GOT3 (cell line): ENCODE measurements around the gene TMPRSS9.
"Not testable (repeated sequence)": the region's sequence is repeated elsewhere in the genome, so short reads cannot be mapped to it uniquely, and the experiment has no call there.

Experiments used
- DNase-seq: peaks from one replicate; lab custom pipeline; 2025; ENCODE audit warnings: mixed read lengths; lab: John Stamatoyannopoulos, UW

TMPRSS9 gene

DNA sequence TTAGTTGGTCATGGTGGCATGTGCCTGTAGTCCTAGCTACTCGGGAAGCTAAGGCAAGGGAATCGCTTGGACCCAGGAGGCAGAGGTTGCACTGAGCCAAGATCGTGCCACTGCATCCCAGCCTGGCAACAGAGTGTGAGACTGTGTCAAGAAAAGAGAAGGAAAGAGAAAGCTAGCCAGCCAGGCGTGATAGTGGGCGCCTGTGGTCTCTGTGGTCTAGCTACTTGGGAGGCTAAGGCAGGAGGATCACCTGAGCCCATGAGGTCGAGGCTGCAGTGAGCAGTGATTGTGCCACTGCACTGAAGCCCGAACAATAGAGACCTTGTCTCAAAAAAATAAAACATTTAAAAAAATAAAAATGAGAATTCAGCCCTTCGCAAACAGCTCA, 34.0 kb downstream of the TMPRSS9 start:
- no peak for DNase-seq

GRCh38 chr19:2394442-2395292, 34.6 kb downstream of the TMPRSS9 start:
- no peak for DNase-seq

DNA sequence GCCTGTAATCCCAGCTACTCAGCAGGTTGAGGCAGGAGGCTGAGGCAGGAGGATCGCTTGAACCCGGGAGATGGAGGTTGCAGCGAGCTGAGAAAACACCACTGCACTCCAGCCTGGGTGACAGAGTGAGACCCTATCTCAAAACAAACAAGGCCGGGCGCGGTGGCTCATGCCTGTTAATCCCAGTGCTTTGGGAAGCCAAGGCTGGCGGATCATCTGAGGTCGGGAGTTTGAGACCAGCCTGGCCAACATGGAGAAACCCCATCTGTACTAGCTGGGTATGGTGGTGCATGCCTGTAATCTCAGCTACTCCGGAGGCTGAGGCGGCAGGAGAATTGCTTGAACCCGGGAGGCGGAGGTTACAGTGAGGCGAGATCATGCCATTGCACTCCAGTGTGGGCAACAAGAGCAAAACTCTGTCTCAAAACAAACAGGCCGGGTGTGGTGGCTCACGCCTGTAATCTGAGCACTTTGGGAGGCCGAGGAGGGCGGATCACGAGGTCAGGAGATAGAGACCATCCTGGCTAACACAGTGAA, 35.3 kb downstream of the TMPRSS9 start:
- not testable (repeated sequence) for DNase-seq

DNA sequence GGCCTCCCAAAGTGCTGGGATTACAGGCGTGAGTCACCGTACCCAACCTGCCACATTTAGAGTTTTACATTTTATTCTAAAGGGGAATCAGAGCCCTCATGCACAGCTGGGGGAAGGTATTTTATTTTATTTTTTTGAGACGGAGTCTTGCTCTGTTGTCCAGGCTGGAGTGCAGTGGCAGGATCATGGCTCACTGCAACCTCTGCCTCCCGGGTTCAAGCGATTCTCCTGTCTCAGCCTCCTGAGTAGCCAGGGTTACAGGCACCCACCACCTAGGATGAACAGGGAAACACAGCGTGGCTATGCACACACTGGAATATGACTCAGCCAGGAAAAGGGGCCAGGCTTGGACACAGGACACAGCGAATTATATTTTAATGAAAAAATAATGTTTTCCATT, 37.1 kb downstream of the TMPRSS9 start:
- not testable (repeated sequence) for DNase-seq

DNA sequence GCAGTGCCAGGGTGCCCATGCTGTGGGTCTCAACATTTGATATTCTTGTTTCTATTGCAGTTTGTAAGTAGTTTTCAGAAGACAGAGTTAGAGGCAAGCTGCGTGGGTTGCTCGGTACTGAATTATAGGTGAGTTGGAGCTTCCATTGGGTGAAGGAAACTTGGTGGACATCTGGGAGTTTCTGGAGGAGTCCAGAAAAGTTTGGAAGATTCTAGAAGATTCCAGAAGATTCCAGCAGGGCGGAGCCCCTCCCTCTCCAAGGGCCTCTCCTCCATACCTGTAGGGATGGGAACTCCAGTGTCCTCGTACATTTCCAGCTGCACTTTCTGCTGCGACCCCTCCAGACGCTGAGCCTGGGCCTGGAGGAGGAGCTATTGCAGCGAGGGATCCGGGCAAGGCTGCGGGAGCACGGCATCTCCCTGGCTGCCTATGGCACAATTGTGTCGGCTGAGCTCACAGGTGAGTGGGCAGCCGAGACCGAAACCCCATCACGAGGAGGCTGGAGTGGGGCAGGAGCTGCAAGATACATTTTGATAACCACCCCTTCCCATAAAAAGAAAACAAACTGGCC, 38.8 kb downstream of the TMPRSS9 start:
- DNase-seq = no peak

DNA sequence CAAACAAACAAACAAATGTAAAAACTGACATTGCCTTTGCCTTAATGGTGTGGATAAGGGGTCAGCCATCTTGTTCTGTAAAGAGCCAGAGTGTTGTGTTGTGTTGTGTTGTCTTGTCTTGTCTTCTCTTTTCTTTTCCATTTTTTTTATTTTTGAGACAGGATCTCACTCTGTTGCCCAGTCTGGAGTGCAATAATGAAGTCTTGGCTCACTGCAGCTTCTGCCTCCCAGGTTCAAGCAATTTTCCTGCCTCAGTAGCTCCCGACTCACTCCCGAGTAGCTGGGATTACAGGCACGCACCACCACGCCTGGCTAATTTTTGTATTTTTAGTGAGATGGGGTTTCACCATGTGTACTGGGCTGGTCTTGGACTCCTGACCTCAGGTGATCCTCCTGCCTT, 39.5 kb downstream of the TMPRSS9 start:
- no peak for DNase-seq

DNA sequence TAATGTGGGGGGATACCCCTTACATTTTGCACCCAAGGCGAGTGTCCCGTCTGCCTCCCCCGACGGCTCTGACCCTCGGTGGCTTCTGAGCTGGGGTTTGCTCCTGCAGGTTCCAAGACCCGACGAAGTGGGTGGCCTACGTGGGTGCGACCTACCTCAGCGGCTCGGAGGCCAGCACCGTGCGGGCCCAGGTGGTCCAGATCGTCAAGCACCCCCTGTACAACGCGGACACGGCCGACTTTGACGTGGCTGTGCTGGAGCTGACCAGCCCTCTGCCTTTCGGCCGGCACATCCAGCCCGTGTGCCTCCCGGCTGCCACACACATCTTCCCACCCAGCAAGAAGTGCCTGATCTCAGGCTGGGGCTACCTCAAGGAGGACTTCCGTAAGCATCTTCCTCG, 48.2 kb downstream of the TMPRSS9 start:
- DNase-seq = no peak

- DNase-seq = no peak
Observed at GRCh38 chr19:2409352-2409912, 49.4 kb downstream of the TMPRSS9 start.

DNA sequence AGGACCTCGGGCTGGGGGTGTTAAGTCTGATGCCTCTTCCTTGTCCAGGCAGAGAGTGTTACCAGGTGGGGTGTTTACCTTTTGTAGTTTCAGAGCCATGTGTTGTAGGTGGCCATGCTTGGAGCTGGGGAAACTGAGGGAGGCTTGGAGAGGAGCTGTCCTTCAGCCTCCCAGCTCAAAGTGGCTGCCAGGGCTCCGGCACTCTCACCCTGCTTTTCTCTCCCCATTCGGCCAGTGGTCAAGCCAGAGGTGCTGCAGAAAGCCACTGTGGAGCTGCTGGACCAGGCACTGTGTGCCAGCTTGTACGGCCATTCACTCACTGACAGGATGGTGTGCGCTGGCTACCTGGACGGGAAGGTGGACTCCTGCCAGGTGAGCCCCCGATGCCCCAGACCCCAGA, 50.0 kb downstream of the TMPRSS9 start:
- DNase-seq = no peak

DNA sequence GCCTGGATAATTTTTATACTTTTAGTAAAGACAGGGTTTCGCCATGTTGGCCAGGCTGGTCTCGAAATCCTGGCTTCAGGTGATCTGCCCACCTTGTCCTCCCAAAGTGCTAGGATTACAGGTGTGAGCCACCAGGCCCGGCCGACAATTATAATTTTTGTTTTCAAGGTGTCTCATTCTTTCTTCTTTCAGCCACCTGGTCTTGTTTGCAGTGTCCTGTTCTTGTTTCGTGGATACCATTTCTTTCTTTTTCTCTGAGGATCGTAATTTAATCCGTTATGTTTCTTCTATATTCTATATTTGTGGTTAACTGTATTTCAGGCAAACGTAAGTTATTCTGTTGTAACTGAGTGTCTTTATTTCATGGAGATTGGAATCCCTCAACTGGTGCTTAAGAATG, 51.6 kb downstream of the TMPRSS9 start:
- DNase-seq = no peak

DNA sequence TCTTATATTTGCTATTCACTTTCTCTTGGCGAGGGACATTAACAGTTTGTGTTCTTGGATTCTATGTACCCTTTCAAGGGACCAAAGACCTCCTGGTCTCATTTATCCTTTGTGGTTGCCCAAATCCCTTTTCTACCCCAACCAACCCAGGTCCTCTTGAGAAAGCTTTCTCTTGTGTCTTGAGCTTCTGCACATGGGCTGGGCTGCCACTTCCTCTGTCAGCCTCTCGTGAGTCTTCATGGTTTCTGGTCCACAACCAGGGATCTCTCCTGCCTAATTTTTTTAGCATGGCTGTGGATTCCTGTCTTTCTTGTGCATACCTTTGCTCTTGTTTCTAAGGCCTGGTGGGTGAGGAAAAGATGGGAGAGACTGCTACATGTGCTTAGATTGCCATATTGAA, 52.4 kb downstream of the TMPRSS9 start:
- no peak for DNase-seq

DNA sequence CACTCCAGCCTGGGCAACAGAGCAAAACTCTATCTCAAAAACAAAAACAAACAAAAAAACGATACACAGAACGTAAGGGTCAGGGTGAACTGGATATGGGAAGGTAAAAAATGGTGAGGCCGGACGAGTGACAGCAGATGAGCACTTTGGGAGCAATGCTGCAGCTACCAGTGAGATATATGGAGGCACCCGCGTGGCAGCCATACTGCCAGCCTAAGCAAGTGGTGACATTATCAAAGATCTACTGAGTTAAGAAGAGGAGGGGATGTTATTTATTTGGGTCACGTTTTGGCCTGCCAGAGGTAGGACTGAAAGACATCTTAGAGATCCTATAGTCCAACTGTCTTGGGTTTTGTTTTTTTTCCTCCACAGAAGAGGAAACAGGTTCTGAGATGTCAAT, 53.1 kb downstream of the TMPRSS9 start:
- no peak for DNase-seq

DNA sequence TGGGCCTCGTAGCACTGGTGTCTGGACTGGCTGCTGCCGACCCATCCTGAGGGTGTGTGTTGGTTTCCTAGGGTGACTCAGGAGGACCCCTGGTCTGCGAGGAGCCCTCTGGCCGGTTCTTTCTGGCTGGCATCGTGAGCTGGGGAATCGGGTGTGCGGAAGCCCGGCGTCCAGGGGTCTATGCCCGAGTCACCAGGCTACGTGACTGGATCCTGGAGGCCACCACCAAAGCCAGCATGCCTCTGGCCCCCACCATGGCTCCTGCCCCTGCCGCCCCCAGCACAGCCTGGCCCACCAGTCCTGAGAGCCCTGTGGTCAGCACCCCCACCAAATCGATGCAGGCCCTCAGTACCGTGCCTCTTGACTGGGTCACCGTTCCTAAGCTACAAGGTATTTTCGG, 53.6 kb downstream of the TMPRSS9 start:
- DNase-seq = no peak

DNA sequence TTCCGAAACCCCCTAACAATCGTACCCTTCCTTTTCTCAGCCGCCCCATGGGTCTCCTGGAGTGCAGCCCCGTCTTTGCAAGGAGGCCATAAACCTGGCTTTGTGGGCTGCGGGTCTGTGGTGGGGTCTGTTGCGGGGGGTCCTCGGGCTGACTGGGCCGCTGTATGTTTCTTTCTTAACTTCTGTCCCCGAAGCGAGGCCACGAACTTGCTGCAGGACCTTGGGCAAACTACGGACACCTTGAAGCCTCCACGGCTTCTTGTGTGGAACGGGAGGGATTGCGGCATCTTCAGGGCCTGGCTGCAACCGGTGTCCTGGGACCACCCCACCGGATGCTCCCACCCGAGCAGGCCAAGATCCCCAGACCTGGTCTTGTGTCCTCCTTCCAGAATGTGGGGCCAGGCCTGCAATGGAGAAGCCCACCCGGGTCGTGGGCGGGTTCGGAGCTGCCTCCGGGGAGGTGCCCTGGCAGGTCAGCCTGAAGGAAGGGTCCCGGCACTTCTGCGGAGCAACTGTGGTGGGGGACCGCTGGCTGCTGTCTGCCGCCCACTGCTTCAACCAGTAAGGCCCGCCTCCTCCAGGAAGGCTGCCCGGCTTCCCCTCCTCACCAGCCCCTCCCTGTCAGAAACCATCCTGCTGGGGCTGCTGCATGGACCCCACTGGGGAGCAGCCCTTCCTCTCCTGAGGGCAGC, 55.4 kb downstream of the TMPRSS9 start:
- DNase-seq = no peak

DNA sequence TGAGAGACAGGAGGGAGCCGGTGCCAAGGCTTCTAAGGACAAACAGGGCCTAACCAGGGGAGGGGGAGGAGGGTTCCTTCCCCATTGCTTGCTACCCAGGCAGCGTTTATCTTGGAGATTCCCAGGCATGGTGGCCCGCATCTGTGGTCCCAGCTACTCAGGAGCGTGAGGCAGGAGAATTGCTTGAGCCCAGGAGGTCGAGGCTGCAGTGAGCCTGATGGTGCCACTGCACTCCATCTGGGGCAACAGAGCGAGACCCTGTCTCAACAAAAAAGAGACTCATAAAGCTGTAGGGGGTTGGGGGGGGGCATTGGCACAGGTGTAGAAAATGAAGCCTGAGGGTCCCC, 55.9 kb downstream of the TMPRSS9 start:
- DNase-seq = no peak

GRCh38 chr19:2416321-2417097, 56.4 kb downstream of the TMPRSS9 start:
- DNase-seq = no peak

DNA sequence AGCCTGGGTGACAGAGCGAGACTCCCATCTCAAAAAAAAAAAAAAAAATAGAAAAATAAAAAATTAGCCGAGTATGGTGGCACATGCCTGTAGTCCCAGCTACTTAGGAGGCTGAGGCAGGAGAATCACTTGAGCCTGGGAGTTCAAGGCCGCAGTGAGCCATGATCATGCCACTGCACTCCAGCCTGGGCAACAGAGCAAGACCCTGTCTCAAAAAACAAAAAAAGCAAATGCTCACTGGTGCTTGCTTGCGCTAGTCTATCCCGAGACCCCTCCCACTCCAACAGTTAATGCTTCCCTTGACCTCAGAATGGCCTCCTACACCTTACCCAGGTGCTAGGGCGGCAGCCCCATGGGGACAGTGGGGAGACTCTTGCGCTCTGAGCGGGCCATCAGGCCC, 57.4 kb downstream of the TMPRSS9 start:
- DNase-seq = not testable (repeated sequence)

- no peak for DNase-seq
Observed at GRCh38 chr19:2417881-2418406, 57.9 kb downstream of the TMPRSS9 start.

GRCh38 chr19:2419754-2420153, 59.7 kb downstream of the TMPRSS9 start:
- no peak for DNase-seq

DNA sequence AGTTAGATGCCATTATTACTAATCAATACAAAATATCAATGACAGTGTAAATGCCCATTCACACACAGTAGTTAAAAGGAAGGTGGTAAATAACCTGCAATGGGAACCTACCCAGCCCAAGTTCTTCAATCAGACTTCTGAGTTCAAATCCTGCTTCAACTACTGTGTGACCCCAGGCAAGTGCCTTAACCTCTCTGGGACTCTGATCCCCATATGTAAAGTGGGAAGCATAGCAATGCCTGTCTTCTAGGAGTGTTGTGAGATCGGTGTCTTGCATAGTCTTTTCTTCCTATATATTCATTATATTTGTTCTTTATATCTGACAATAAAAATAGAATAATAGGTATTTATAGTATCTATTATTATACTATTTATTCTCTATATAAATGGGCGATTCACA, 60.4 kb downstream of the TMPRSS9 start:
- DNase-seq = no peak

DNA sequence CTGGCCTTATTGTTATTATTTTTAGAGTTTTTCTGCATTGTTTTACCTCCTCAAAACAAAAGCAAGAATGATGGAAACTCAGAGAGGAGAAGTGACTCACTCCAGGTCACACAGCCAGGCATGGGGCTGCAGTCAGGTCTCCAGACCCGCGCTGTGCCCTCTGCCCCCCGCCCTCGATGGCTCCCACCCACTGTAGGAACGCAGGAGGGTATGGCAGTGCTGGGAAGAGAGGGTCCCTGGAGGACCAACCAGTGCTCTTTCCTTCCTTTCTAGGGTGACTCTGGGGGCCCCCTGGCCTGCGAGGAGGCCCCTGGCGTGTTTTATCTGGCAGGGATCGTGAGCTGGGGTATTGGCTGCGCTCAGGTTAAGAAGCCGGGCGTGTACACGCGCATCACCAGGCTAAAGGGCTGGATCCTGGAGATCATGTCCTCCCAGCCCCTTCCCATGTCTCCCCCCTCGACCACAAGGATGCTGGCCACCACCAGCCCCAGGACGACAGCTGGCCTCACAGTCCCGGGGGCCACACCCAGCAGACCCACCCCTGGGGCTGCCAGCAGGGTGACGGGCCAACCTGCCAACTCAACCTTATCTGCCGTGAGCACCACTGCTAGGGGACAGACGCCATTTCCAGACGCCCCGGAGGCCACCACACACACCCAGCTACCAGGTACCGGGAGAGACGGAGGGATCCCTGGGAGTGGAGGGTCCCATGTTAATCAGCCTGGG, 61.7 kb downstream of the TMPRSS9 start:
- DNase-seq = no peak
